GM12878 (cell line): ENCODE measurements around the gene GDF15. TPM values are rescaled to one million over a fixed set of nuclear protein-coding genes. Genes with fewer than 3 reads are reported as not detected.

Experiments
- ATAC-seq: fragments of 200-7000 bp; cut with Tn5 transposase; 3 replicates; pipeline ENCODE4 v1.9.1; 2020; ENCODE audit warnings: mild to moderate bottlenecking, moderate library complexity
- BruUV-seq: library from RNA; stranded (reverse); fragments of 400-500 nt; replicated peaks from 2 replicates; lab custom pipeline; 2021; lab: Mats Ljungman, UMichigan
- CTCF ChIA-PET: fragments of 300-600 bp; sonication (Branson Sonifier 250); formaldehyde crosslinking; extraction: SDS; loops from one replicate; lab custom pipeline; 2021; ENCODE audit warnings: inconsistent platforms; lab: Yijun Ruan, JAX
- POLR2A ChIA-PET: fragments of 350-600 bp; formaldehyde crosslinking; extraction: SDS; loops from one replicate; lab custom pipeline; 2021; ENCODE audit warnings: inconsistent platforms; lab: Charles Lee
- RAD21 ChIA-PET: fragments of 300-600 bp; sonication (Branson Sonifier 250); formaldehyde crosslinking; loops from one replicate; lab custom pipeline; 2023; ENCODE audit warnings: antibody characterized with exemption; ENCODE audit not compliant: unreplicated experiment; lab: Charles Lee
- SMC1A ChIA-PET: fragments of 300-600 bp; sonication (Branson Sonifier 250); formaldehyde crosslinking; loops from one replicate; lab custom pipeline; 2023; ENCODE audit not compliant: unreplicated experiment, uncharacterized antibody; lab: Charles Lee
- DNase-seq: peaks from one replicate; pipeline ENCODE4 v3.0.0-alpha.2; 2011; ENCODE audit warnings: low read depth, low spot score
- FAIRE-seq: peaks from 3 replicates; lab custom pipeline; 2011; peaks lifted over from hg19 to GRCh38; lab: Jason Lieb, UNC
- H2AFZ ChIP-seq: 2 replicates; pipeline ENCODE4 v1.6.0; 2011; ENCODE audit warnings: low read depth, low read length, control low read depth; ENCODE audit not compliant: control insufficient read depth
- H3K27ac ChIP-seq: 2 replicates; pipeline ENCODE4 v1.5.1; 2011; ENCODE audit warnings: control low read depth; ENCODE audit not compliant: control insufficient read depth, insufficient read depth
- H3K27me3 ChIP-seq, 2 experiments: replicated peaks in 1 of 2; 2 replicates each; pipeline versions ENCODE4 v1.6.0 to v1.6.1; 2011; ENCODE audit warnings: low read length in 1 of 2; ENCODE audit not compliant: control insufficient read depth in 2 of 2, insufficient read depth in 2 of 2
- H3K36me3 ChIP-seq, 2 experiments: 2 replicates each; pipeline ENCODE4 v1.5.1; 2011; ENCODE audit warnings: low read length in 1 of 2; ENCODE audit not compliant: control insufficient read depth in 2 of 2, insufficient read depth in 2 of 2
- H3K4me1 ChIP-seq: 2 replicates; pipeline ENCODE4 v1.6.1; 2011; ENCODE audit warnings: mild to moderate bottlenecking, low read length, moderate library complexity, mixed read lengths; ENCODE audit not compliant: control insufficient read depth, insufficient read depth
- H3K4me2 ChIP-seq: 2 replicates; pipeline ENCODE4 v1.6.0; 2011; ENCODE audit warnings: control low read depth; ENCODE audit not compliant: control insufficient read depth, insufficient read depth
- H3K4me3 ChIP-seq: fragments of 200-600 bp; sonication (generic); 2 replicates; pipeline ENCODE4 v1.5.1; 2016
- H3K79me2 ChIP-seq: 2 replicates; pipeline ENCODE4 v1.6.0; 2011; ENCODE audit warnings: low read length; ENCODE audit not compliant: control insufficient read depth, insufficient read depth
- H3K9ac ChIP-seq: 2 replicates; pipeline ENCODE4 v1.8.0; 2011; ENCODE audit warnings: low read length, control low read depth, mixed read lengths; ENCODE audit not compliant: control insufficient read depth, insufficient read depth
- H3K9me3 ChIP-seq: replicated peaks from 3 replicates; pipeline ENCODE4 v1.5.1; 2011; ENCODE audit warnings: mild to moderate bottlenecking, low read length; ENCODE audit not compliant: control insufficient read depth, insufficient read depth
- H4K20me1 ChIP-seq: 2 replicates; pipeline ENCODE4 v1.6.0; 2011; ENCODE audit not compliant: control insufficient read depth, insufficient read depth
- BCL11A ChIP-seq: IDR thresholded peaks from 2 replicates; pipeline ENCODE4 v1.6.1; 2011; ENCODE audit warnings: low read depth, low read length
- CEBPB ChIP-seq, 2 experiments: fragments of 150-350 bp in 1 of 2; IDR thresholded peaks; 2 replicates each; pipeline ENCODE4 v1.6.1; 2012 to 2014; ENCODE audit warnings: low read depth in 2 of 2, low read length in 2 of 2, borderline replicate concordance in 1 of 2, inconsistent platforms in 1 of 2
- MEF2A ChIP-seq: IDR thresholded peaks from 2 replicates; pipeline ENCODE4 v1.6.1; 2011; ENCODE audit warnings: low read depth, mild to moderate bottlenecking, low read length, moderate library complexity; ENCODE audit not compliant: insufficient read depth
- MTA2 ChIP-seq: fragments of 450-650 bp; IDR thresholded peaks from 2 replicates; pipeline ENCODE4 v1.6.1; 2016; ENCODE audit warnings: low read depth, mild to moderate bottlenecking, moderate library complexity
- RFX5 ChIP-seq: IDR thresholded peaks from 2 replicates; pipeline ENCODE4 v1.6.1; 2011; ENCODE audit warnings: low read depth, low read length, improper control_type of control experiment
- SMAD5 ChIP-seq: IDR thresholded peaks from 2 replicates; pipeline ENCODE4 v1.6.1; 2016; ENCODE audit warnings: antibody characterized with exemption, low read depth
- SMARCA5 ChIP-seq: fragments of 450-650 bp; IDR thresholded peaks from 2 replicates; pipeline ENCODE4 v1.6.1; 2017; ENCODE audit warnings: mild to moderate bottlenecking
- SREBF2 ChIP-seq: IDR thresholded peaks from 2 replicates; pipeline ENCODE4 v1.6.1; 2012; ENCODE audit warnings: mild to moderate bottlenecking, low read length
- TBL1XR1 ChIP-seq: IDR thresholded peaks from 2 replicates; pipeline ENCODE4 v1.6.1; 2012; ENCODE audit warnings: low read depth, low read length, improper control_type of control experiment
- TCF12 ChIP-seq: IDR thresholded peaks from 2 replicates; pipeline ENCODE4 v1.6.1; 2011; ENCODE audit warnings: low read depth, mild to moderate bottlenecking, low read length
- ZNF217 ChIP-seq: fragments of 450-650 bp; IDR thresholded peaks from 2 replicates; pipeline ENCODE4 v1.6.1; 2017; ENCODE audit warnings: antibody characterized with exemption, mild to moderate bottlenecking
- ZNF24 ChIP-seq: fragments of 450-650 bp; IDR thresholded peaks from 2 replicates; pipeline ENCODE4 v1.6.1; 2017; ENCODE audit warnings: antibody characterized with exemption, mild to moderate bottlenecking
- WGBS: methylation state at CpG from one replicate; pipeline ENCODE4 v1.1.6; 2016; ENCODE audit warnings: low lambda C conversion rate; ENCODE audit not compliant: insufficient replicate concordance, insufficient coverage; ENCODE audit errors: missing lambda C conversion rate; 5-methylcytosine and 5-hydroxymethylcytosine counted together
- in situ Hi-C: fragments of 300-500 bp; cut with MboI; formaldehyde crosslinking; loops from 9 replicates; pipeline ENCODE4 v1.14.3; 2018; ENCODE audit warnings: mixed read lengths
- intact Hi-C: fragments of 100-400 bp; cut with micrococcal nuclease; formaldehyde crosslinking; loops from one replicate; pipeline ENCODE4 v1.14.2; 2022; ENCODE audit not compliant: unreplicated experiment
- polyA plus RNA-seq, 11 experiments: library from polyadenylated mRNA; depleted of rRNA in 4 of 11; unstranded in 6 of 11; stranded (reverse) in 5 of 11; fragments of >200 nt; fragmentation: Nextera tagmentation in 4 of 11; fragmentation: Illumina TruSeq in 1 of 11; extraction: Ambion mirVana in 4 of 11; extraction: Trizol in 1 of 11; gene quantifications; 1 replicate in 1 of 11; 2 replicates in 10 of 11; pipeline versions ENCODE4 v1.2.1 to v1.2.3, GENCODE V29; 2011 to 2016; ENCODE audit warnings: inconsistent platforms in 2 of 11, missing spikeins in 2 of 11, low read depth in 1 of 11
- total RNA-seq, 4 experiments: library from RNA; depleted of rRNA in 3 of 4; stranded (reverse); fragments of >200 nt in 3 of 4; fragmentation: Illumina TruSeq in 1 of 4; extraction: Trizol in 1 of 4; gene quantifications; 2 replicates each; pipeline versions ENCODE4 v1.2.1 to v1.2.3, GENCODE V29; 2013 to 2021
- TF ChIP-seq, protein P1 (sequence below): fragments of 450-650 bp; conservative IDR thresholded peaks from 2 replicates; pipeline ENCODE4 v1.6.1; 2017; ENCODE audit warnings: mild to moderate bottlenecking, moderate library complexity
- TF ChIP-seq, protein P2 (sequence below): fragments of 450-650 bp; IDR thresholded peaks from 2 replicates; pipeline ENCODE4 v1.6.1; 2017; ENCODE audit warnings: mild to moderate bottlenecking, low read depth, inconsistent platforms; ENCODE audit not compliant: poor library complexity, severe bottlenecking

The GDF15 gene
- total and polyA plus RNA-seq, 10 of the 15 experiments (the other 5 are each of a cell fraction or from before 2014, with no cell fraction given): 0.11 to 3.6 (median 1.6) TPM; not detected in 1

DNA sequence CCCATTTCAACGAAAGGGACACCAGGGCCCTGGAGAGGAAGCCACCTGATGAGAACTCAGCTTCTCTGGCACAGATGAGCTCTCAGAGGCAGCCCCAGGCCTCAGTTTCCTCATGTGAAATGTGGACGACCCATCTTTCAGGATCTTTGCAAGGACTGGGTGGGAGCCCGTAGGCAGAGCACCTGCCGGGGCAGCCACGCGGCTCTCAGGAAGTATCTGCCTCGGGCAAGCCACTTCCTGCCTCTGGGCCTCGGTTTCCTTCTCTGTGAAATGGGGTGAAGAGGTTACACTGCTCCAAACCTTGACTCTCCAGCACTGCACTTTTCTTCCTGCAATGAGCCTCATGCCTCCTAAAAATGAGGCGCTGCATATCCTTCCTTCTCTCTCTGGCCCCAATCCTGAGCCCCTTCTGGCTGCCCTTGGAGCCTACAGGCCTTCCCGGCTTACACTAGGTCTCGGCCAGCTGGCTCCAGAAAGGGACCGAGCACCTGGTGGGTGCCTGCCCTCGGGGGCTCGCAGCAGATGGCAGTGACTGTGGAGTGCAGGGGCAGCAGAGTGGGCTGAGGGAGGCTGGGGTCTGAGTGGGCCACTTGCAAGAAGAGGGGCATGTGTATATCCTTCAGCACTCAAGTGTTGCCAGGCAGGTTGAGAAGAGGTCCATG, 36.7 kb downstream of the GDF15 start:
- SMC1A ChIA-PET: no interaction called here
- no peaks in the 10 kb centered on the region; a peak in 2 of 4 replicates for H3K36me3 ChIP-seq
- CTCF ChIA-PET: interaction anchor here (1.1 to 2.6 kb wide), 3 partner anchors 12 to 202 kb away, joined by 3 to 9 read pairs (median 7); no protein-coding TSS in a partner anchor
- H4K20me1 ChIP-seq: no peaks in the 10 kb centered on the region
- peak overlapping the region; percentile 46; the same call in 1 of the 2 replicates for H3K4me3 ChIP-seq
- POLR2A ChIA-PET: interaction anchor here (0.6 to 1.7 kb wide), 2 partner anchors 143 to 209 kb away, joined by 3 to 4 read pairs; no protein-coding TSS in a partner anchor
- peak overlapping the region; percentile 51 for H3K27ac ChIP-seq
- H3K9ac ChIP-seq: peak overlapping the region; percentile 31
- no peaks in the 10 kb centered on the region for H3K9me3 ChIP-seq
- BruUV-seq: no TSS peak
- WGBS: 39% methylated on average over 14 of the region's 14 CpGs
- peaks cover 59% of the 10 kb centered on the region for H3K79me2 ChIP-seq
- no peak for FAIRE-seq
- H3K4me1 ChIP-seq: peaks cover 39% of the 10 kb centered on the region
- in situ Hi-C loops: no loop called here
- H3K4me2 ChIP-seq: peak overlapping the region; percentile 39
- no peak for TF ChIP-seq TBL1XR1
- TF ChIP-seq, protein P1, sequence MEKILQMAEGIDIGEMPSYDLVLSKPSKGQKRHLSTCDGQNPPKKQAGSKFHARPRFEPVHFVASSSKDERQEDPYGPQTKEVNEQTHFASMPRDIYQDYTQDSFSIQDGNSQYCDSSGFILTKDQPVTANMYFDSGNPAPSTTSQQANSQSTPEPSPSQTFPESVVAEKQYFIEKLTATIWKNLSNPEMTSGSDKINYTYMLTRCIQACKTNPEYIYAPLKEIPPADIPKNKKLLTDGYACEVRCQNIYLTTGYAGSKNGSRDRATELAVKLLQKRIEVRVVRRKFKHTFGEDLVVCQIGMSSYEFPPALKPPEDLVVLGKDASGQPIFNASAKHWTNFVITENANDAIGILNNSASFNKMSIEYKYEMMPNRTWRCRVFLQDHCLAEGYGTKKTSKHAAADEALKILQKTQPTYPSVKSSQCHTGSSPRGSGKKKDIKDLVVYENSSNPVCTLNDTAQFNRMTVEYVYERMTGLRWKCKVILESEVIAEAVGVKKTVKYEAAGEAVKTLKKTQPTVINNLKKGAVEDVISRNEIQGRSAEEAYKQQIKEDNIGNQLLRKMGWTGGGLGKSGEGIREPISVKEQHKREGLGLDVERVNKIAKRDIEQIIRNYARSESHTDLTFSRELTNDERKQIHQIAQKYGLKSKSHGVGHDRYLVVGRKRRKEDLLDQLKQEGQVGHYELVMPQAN: 0 out of 2 replicates have a peak, but pooled peaks have one; percentile 14
- 0 out of 2 replicates have a peak, but pooled peaks have one; percentile 23 for TF ChIP-seq ZNF217
- TF ChIP-seq SREBF2: no peak
- TF ChIP-seq MEF2A: no peak
- TF ChIP-seq CEBPB (IDR thresholded peaks at IDR 0.05; ENCODE audit: borderline replicate concordance in 1 of 2, low read depth in 2 of 2, low read length in 2 of 2): no peak
- no peak for TF ChIP-seq TCF12
- TF ChIP-seq RFX5: no peak
- 0 out of 2 replicates have a peak, but pooled peaks have one; percentile 27 for TF ChIP-seq SMARCA5
- TF ChIP-seq, protein P2, sequence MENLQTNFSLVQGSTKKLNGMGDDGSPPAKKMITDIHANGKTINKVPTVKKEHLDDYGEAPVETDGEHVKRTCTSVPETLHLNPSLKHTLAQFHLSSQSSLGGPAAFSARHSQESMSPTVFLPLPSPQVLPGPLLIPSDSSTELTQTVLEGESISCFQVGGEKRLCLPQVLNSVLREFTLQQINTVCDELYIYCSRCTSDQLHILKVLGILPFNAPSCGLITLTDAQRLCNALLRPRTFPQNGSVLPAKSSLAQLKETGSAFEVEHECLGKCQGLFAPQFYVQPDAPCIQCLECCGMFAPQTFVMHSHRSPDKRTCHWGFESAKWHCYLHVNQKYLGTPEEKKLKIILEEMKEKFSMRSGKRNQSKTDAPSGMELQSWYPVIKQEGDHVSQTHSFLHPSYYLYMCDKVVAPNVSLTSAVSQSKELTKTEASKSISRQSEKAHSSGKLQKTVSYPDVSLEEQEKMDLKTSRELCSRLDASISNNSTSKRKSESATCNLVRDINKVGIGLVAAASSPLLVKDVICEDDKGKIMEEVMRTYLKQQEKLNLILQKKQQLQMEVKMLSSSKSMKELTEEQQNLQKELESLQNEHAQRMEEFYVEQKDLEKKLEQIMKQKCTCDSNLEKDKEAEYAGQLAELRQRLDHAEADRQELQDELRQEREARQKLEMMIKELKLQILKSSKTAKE: no peak
- no peak for TF ChIP-seq MTA2
- no peak for TF ChIP-seq BCL11A
- no peak for TF ChIP-seq ZNF24
- TF ChIP-seq SMAD5: no peak
- no peaks in the 10 kb centered on the region for H3K27me3 ChIP-seq
- RAD21 ChIA-PET: interaction anchor here (0.7 to 1.2 kb wide), 3 partner anchors 12 to 122 kb away, joined by 3 read pairs; no protein-coding TSS in a partner anchor
- H2AFZ ChIP-seq: no peak overlapping the region
- intact Hi-C loops: no loop called here
- DNase-seq: no peak
- ATAC-seq: no peak
